CD4-positive, alpha-beta T cell treated with Interleukin-17A for 4 hours (primary cell): ENCODE data around the gene CCSER1.

Experiments used
- DNase-seq: peaks from one replicate; pipeline ENCODE4 v3.0.0-alpha.2; 2020; ENCODE audit warnings: mixed read lengths

CCSER1 gene

DNA sequence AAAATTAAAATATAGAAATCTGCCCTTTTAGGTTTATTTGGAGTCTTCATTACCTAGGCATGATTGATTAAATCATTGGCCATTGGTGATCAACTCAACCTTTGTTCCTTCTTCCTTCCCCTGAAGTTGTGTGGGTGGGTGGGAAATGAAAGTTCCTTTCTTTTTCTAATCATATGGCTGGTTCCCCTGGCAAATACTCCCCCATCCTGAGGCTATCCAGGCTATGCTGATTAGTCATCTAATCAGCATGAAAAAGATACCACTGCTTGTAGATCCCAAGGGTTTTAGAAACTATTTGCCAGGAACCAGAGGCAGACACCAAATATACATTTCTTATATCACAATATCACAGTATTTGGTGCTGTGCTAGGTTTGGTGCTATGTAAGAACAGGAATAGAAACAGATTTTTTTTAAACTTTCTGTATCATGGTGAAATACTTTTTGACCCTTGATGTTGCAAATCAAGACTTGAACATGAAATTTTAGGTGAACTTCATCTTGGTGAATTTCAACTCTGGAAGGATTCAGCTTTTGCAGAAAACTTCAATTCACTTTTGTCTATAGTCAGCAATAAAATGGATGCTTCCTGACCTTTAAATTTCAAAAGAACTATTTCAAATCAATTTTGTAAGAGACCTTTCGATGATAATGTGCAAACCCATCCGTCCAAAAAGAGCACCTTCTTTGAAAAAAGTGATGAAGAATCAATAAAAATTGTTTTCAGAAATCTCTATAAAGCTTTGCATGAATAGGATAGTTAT, 71.1 kb downstream of the CCSER1 start:
- DNase-seq: no peak

DNA sequence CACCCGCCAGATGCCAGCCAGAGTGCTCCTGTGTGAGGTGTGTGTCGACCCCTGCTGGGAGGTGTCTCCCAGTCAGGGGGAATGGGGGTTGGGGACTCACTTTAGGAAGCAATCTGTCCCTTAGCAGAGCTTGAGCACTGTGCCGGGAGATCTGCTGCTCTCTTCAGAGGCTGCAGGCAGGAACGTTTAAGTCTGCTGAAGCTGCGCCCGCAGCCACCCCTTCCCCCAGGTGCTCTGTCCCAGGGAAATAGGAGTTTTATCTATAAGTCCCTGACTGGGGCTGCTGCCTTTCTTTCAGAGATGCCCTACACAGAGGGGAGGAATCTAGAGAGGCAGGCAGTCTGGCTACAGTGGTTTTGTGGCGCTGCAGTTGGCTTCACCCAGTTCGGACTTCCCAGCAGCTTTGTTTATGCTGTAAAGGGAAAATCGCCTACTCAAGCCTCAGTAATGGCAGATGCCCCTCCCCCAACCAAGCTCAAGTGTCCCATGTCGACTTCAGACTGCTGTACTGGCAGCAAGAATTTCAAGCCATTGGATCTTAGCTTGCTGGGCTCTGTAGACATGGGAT, 80.8 kb downstream of the CCSER1 start:
- DNase-seq: no peak

DNA sequence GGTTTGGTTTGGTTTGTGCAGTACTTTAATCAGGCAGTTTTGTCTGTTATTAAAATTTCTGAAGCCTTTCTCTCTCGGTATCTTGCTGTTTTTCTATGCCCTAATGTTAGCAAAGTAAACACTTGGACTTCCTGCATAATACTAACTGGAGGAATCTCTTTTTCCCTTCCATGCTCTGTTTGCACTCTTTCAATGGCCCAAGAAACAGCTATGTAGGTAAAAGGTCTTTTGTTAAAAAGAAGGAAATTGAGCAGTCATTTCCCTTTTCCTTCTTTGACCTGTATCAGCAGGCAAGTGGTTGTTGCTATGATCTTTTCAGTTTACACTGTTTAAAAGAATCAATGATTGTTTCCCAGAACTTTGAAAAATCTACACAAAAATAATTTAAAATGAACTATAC, 82.7 kb downstream of the CCSER1 start:
- no peak for DNase-seq

DNA sequence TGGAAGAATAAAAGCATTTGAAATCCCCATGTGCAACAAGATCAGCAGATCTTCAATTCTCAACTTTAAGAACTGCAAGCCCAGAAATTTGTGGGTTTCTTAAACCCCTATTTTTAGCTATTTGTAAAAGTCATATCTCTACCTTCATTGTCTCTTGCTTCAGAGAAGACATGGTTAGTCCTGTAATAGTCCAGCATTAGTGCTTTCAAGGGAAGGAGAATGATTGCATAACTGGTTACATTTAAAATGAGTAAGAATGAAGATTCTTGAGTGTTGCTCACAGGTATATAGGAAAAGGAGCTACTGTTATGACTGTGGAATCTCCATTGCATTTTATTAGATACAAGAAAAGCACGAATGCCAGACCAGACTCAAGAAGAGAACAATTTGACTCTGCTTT, 84.0 kb downstream of the CCSER1 start:
- no peak for DNase-seq

DNA sequence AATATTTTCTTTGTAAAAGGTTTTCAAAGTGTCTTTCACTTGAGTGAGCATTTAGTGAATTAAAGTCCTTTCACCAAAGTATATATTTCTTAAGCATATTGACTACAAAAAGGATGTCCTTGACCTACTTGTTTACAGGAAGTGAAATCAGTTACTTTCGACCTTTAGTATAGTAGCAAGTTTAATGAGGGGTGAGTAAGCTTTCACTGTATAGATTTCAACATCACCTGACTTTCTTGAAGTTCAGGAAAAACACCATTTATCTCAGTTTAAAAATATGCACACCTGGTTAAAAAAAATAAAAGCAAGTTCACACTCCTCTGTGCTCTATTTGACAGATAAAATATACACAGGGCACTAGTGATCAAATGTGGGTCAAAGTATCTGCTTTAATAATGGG, 88.1 kb downstream of the CCSER1 start:
- no peak for DNase-seq

DNA sequence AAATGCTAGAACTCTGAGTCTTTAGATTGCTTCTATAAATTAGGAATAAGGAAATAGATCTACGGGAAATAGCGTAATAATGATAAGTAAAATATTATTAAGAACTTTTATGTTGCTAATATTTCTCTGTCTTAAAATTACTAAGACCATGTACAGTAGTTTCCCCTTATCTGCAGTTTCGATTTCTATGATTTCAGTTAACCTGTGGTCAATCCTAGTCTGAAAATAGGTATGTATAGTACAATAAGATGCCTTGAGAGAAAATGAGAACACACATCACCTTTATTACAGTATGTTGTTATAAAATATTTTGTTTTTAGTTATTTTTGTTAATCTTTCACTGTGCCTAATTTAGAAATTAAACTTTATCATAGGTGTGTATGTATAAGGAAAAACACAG, 92.6 kb downstream of the CCSER1 start:
- DNase-seq: no peak

DNA sequence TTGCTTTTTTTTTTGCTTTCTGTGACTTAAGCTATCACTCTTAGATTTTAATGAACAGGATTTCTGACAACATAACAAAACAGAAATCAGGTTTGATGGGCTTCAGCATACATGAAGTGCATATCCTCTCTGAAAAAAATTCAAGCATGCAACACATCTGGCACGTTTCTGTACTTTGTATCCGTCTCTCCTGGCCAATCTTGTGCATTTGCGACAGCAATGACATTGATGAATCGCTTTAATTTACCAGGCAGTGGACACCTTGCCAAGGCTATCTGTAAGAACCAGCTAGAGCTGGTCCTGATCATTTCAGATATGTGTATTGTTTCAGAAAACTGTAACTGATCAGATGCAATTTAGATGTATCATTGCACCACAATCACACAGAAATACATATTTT, 93.3 kb downstream of the CCSER1 start:
- DNase-seq: no peak

DNA sequence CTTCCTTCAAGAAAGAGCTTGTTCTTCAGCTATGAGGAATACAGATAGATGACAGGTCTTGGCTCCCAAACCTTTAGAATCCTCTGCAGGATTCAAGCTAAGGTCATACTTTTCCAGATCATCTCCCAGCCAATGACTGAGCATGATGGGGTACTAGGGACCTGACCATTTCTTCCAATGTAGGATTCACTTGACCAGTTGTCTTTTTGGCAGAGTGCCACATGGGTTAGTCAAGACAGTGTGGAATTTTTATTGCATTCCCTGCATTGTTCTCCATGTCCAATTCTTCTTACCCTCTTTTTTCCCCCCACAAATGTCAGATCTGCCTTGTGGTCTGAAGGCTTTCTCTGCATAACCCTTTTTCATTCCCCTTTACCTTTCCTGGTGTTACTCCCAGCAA, 99.5 kb downstream of the CCSER1 start:
- DNase-seq: no peak

DNA sequence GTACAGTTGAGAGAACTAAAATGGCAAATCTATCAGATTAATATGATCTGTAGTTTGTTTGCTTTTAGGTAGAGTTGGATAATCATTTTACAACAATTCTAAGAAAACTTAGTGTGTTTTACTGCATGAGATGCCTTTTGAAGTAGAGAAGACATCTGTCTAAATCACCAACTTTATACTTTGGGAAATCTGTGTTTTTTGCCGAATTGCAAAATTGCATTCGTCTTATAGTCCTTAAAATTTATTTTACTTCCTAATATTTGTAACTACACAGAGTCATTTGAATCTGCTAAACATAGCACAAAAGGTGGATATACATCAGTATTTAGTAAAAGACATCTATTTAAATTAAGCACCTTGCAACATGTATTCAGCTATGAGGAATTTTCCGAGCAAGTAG, 100.0 kb downstream of the CCSER1 start:
- DNase-seq: no peak

DNA sequence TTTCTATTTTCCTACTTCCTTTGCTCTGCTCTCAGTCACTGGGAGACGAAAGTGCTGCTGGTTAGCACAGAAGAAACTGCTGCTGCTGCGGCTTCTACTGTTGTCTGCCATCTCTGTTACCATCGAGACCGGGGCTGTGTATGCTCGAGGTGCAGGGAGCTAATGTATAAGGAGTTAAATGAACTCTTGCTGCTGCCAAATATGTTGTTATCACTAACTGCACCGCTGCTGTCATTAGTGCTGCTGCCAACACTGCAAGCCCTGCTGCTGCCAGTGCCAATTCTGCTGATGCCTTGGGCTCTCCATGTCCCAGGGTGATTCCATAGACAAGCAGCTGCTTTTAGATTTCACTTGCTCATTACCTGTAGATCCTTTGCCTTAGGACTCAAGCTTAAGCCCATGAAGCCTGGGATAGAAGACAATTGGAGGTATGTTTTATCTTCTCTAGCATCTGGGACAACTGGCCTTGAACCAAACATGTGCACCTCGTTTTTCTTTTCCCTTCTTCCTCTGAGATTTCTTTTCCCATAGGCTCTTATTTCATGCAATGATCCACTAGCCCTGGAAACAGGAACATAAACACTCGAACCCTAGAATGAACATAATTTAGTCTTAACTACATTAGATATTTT, 107.8 kb downstream of the CCSER1 start:
- DNase-seq: no peak

DNA sequence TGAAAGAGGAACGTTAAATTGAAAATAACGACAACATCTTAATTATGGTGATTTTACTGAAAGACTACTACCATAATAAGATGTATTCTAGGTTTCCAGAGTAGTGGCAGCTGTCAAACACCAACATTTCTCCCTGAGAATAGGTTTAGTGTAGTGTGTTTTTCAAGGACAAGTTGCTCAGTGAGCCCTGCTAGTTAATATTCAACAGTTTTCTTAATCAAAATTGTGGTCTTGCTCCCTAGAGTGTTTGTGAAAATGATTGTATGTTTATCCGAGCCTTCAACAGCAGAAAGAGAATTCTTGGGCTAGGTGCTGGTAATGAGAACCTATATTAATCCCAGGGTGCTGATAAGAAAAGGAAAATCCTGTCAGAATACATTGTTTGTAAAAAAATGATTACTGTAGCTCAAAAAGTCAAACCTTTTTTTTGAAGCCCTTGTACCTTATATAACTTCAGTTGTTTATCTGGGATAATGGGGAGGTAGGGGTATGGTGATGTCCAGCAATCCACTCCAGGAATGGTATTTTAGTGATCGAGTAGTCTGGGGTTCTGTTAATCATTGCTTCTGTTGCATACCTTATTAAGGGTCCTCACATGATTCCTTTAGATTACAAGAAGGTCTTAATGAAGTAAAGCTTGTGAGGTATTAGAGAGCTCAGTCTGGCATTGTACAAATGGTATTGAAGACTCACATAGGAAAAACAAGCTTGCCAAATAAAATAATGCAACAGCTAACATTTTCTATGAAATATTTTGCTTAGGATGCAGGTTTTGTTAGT, 110.7 kb downstream of the CCSER1 start:
- no peak for DNase-seq

DNA sequence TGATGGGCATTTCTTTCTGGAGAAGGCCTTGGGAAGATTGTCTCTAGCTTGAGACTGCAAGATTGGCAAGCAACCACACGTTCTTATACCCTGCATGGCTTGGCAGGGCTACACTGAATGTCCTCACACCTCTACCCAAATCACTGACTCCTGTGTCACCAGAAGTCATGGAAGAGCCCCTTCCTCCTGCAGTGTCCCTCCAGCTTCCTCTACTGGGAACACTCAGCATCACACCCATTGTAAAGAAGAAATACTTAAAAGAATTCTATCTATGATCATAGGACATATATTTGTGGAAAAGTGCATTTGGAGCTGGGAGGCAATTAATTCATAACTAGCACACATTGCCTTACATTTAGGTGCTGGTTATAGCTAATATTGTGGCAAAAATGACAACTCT, 113.1 kb downstream of the CCSER1 start:
- DNase-seq: no peak

DNA sequence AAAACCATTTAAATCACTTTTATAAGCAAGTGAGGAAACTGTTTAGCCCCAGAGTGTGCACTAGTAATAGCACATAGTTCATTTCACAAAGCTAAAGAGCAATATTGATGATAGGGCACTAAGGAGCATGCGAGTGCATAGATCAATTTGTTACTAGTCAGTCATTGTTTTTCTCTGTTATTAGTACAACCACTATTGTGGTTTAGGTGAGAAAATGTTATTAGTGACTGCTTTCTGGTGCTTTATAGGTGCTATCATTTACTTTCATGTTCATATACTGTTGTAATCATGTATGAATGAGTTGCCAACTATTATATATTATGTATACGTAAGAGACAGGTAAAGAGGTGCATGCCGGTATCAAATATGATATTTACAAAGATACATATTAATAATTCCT, 113.8 kb downstream of the CCSER1 start:
- DNase-seq: no peak

DNA sequence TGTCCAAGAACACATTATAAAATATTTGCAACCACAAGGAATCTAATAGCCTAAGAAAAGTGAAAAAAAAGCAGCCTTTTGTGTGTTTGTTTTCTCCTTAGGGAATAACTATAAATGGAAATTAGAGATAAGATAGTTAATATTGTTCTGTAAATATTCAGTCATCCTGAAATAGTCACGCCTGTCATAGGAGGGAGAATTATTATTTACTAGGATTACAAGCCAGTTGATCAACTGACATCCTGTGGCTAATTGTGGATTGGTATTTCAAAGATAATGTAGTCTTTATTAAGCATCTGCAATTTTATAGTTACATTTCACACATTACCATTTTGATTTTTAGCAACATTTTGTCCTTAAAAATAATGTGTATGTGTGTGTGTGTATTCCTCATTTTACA, 118.6 kb downstream of the CCSER1 start:
- DNase-seq: no peak

DNA sequence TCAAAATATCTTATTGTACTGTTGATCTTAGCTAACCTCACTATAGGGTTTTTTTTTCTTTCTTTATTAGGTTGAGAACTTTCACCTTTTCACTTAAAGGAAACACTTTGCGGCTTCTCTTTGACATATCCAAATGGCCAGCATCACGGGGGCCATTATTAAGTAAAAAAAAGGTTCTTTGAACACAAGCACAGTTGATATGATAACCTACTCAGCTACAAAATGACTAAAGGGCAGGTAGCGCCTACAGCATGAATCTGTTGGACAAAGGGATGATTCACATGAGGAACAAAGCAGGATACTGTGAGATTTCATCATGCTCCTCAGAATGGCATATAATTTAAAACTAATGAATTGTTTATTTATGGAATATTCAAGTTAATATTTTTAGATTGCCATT, 119.6 kb downstream of the CCSER1 start:
- no peak for DNase-seq

DNA sequence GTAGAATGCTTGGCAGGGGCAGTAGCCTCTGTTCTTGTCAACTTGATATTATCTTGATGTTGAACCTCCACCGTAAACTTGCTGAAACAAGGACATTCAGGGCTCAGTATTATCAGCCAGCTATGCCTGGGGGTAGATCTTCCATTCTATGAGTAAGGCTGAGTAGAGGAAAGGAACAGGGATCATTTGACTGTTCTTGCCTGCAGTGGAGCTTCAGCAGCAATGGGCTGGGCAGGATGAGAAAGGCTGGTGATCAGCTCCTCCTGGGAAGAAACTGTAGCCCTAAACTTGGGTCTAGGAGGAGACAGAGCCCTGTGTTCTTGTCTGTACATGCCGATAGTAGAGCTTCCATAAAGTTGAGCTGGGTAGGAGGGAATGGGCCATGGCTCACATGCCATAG, 127.2 kb downstream of the CCSER1 start:
- DNase-seq: no peak

DNA sequence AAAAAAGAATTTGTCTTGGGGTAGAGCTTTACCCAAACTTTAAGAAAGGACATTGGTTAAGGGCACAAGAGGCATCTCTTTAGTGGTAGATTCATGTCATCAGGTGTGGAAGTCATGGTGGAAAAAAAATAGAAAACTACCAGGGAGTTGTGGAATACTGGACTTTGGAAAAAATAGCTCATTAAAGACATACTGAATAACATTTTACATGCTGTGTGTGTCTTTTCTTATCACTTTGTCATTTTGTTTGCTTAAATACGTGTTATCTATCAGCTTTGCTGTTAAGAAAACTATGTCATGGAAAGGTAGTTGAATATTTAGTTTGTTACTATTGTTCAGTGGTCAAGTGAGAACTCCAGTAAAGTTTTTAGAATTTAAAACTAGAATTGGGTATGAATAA, 147.0 kb downstream of the CCSER1 start:
- DNase-seq: no peak

DNA sequence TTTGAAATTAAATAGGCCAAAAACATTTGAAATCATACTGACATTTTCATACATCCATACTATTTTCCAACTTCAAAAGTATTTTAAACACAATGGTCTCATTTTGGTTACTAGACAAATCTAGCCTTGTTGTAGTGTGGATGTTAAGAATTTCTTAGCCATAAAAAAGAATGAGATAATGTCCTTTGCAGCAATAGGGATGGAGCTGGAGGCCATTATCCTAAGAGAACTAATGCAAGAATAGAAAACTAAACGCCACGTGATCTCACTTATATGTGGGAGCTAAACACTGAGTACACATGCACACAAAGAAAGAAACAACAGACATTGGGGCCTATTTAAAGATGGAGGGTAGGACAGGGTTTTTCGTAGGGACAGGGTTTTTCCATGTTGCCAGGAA, 153.8 kb downstream of the CCSER1 start:
- no peak for DNase-seq

DNA sequence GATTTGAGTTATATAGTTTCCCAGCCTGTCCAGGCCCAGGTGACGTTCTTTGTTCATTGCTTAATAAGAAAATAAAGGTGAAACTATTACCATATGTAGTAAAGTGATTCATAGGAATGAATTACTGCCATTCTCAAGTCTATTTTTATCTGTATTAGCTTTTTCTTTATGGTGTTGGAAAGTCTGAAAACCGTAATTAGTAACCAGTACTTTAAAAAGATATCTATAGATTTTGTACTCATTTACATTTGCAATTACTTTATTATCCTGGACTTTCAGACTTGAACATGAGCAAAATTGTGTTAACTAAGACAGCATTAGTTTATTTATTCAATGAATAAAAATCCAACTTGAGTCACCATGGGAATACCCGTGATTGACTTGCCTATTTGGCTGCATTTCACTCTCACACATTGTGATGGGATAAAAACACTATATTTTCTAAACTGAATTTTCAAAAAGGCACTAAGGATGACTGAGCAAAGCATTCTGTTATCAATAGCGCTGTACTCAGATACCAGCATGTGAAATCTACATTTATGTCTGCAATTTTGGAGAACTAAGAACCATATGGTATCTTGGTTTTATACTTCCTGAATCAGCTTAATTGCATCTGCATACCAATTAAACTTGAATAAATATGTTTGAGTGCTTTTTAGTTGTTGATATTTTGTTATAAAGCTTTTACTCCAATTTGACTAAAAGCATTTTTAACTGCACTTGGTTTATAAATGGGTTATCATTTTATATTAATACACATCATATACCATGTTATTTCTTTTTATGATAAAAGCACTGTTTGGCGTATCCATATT, 154.6 kb downstream of the CCSER1 start:
- no peak for DNase-seq

DNA sequence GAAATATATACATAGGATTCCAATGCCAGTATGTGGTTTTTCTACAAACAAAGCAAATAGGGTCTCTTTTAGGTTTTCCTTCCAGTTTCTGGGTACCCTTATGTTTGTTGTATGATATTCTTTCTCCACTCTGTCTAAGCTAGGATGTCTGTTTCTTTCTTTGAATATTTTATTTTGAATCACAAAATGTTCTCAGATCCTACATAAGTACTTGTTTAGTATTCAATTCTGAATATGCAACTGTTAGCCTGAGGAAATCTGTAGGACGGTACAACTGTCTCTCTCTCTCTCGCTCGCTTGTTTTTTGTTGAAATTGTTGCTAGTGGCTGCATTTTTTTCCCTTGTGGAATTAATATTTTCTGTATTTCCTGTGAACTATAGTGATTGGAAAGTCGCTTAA, 163.2 kb downstream of the CCSER1 start:
- no peak for DNase-seq

DNA sequence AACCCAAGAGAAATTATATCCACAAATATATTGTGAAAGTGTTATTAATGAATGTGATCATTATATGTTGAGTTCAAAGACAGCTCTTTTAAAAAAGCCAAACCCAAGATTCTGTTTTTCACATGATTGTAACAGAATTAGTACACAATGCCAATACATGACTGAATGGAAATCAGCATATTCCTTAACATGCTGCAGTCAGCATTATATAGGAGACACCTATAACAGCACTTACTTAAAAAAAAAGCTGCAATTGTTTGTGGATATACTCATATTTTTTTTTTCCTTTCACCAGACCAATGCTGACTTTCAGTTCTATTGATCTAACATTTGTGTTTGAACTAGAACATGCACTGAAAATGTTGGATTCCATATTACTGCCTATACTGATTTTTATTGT, 165.2 kb downstream of the CCSER1 start:
- DNase-seq: no peak

DNA sequence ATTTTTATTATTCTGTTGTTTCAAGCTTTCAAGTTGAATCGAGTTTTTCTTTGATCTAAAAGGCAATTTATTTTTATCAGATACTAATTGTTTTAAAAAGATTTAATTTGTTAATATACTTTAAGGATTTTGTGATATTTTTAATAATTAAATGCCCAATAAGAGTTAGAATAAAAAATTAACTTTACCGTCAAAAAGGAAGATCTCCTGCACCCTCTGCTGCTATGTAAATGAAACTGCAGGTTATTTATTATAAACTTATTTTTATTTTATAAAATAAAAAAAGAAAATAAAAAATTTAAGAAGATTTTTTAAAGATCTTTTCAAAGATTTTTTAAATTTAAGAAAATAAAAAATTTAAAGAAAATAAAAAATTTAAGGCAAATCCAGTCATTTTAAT, 166.1 kb downstream of the CCSER1 start:
- no peak for DNase-seq

DNA sequence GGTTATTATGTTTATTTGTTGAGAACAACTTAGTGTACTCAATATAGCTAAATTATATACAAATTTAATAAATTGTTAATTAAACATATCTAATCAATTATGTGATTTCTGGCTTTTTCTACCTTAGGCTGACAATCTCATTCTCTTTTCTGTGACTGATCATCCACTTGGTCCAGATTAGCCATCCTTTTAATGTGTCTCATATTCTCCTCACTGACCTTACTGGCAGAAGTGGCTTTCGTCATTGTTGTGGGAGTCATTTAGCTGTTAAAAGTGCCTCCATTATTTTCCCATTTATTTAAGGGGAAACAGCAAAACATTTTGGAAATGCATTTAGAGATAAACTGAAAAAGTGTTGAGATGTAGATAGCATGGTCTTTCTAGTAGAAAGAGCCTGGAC, 172.2 kb downstream of the CCSER1 start:
- no peak for DNase-seq
